A204.1 (cell line): ENCODE measurements around the gene SEMA3E.
"Not testable (repeated sequence)": the region's sequence is repeated elsewhere in the genome, so short reads cannot be mapped to it uniquely, and the experiment has no call there.

ENCODE experiments used
- FAIRE-seq: peaks from 2 replicates; lab custom pipeline; 2012; peaks lifted over from hg19 to GRCh38; lab: Jason Lieb, UNC

Gene SEMA3E

DNA sequence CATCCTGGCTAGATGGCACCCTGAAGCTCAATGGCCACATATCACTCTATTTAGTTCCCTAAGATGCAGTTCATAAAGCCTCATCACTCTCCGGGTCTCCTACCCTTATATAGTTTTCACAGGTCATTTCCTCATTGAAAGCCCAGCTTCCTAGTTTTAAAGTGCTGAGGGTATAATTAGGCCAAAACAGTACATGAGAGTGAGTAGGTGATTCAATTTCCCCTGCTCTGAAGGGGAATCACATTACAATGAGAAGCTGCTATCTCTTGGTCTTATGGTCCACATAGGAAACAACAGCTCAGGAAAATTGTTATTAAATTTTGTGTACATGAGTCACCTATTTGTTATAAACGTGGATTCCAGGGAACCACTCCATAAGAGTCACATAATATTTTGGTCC is 162.0 kb downstream of the SEMA3E start:
- no peak for FAIRE-seq

GRCh38 chr7:83486536-83486935 is 162.4 kb downstream of the SEMA3E start:
- FAIRE-seq, result no peak

GRCh38 chr7:83484826-83485225 is 164.1 kb downstream of the SEMA3E start:
- FAIRE-seq, result no peak

- no peak for FAIRE-seq
These were observed 164.7 kb downstream of the SEMA3E start for GRCh38 chr7:83484266-83484665.

DNA sequence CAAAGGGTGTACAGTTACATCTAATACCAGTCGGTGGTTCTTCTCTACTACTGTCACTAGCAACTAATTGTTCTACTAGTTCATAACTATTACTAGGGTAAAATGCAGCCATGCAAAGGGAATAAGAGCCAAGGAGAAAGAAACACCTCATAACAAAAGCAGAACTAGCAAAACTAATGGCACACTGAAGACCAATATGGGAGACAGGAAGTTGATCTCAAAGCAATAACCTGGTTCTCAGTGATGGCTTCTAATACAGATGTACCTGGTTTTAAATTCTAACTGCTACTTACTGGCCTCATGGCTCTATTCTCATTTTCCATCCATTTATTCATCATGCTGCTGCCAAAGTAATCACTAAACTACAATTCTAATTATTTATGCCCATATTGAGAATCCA is 170.3 kb downstream of the SEMA3E start:
- FAIRE-seq, result no peak

DNA sequence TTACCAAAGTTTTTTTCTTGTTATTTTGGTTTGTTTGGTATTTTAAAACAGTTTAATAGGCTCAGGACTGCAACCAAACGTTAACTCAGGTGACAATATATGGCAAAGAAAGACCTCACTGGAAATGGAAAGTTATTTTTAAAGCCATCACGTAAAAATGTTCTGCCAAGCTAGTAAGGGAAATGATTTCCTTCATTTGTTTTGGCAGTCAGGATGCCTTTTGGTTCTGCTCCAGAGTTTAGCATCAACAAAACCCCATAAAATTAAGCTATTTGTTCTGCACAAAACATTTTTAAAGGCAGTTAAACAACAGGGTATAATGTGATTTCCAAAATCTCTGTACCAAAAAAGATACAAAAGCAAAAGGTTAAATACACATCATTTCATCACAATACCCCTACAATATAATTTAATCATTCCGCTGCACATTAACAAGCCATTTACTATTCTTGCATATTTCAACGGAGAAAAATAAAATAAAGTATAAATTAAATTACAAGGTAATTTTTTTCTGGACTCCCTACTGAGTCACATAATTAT is 172.4 kb downstream of the SEMA3E start:
- no peak for FAIRE-seq

- FAIRE-seq, result no peak
These were observed 173.5 kb downstream of the SEMA3E start for GRCh38 chr7:83475420-83475819.

GRCh38 chr7:83472376-83472775 is 176.6 kb downstream of the SEMA3E start:
- FAIRE-seq, result no peak

- FAIRE-seq, result no peak
These were observed 179.4 kb downstream of the SEMA3E start for GRCh38 chr7:83469491-83469890.

- FAIRE-seq, result no peak
These were observed 179.9 kb downstream of the SEMA3E start for GRCh38 chr7:83469076-83469475.

DNA sequence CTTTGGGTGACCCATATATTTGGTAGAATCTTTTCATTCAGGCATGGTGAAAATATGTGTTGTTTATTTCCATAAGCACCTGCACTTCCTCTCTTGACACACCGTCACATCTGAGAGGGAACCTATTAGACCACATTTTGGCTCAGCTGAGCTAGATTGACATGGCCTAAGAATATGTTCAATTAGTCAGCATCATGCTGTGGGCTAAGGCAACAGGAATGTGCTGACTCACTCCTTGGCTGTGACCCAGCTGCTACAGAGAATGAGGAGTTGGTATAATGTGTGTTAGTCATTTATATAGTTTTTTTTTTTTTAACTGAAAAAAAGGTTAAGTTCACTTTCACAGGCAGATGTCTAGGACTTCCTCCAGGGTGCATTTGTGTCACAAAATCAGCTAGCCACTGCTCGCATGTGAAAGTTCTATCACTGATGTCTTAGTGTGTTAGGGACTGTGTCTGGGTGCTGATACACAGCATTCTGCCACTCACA is 180.6 kb downstream of the SEMA3E start:
- no peak for FAIRE-seq

DNA sequence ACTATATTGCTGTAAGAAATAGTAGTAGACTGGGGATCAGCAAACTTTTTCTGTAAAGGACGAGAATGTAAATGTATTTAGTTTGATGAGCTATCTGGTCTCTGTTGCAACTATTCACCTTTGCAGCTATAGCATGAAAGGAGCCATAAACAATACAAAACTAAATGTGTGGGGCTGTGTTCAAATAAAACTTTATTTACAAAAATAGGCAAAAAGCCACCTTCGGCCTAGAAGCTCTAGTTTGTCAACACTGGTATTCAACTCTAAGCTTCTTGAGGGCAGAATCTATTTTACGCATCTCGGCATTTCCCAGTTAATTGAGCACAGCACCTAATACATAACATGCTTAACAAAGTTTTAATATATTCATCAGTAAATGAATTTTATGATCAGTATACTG is 181.4 kb downstream of the SEMA3E start:
- no peak for FAIRE-seq

GRCh38 chr7:83466956-83467355 is 182.0 kb downstream of the SEMA3E start:
- FAIRE-seq, result no peak

DNA sequence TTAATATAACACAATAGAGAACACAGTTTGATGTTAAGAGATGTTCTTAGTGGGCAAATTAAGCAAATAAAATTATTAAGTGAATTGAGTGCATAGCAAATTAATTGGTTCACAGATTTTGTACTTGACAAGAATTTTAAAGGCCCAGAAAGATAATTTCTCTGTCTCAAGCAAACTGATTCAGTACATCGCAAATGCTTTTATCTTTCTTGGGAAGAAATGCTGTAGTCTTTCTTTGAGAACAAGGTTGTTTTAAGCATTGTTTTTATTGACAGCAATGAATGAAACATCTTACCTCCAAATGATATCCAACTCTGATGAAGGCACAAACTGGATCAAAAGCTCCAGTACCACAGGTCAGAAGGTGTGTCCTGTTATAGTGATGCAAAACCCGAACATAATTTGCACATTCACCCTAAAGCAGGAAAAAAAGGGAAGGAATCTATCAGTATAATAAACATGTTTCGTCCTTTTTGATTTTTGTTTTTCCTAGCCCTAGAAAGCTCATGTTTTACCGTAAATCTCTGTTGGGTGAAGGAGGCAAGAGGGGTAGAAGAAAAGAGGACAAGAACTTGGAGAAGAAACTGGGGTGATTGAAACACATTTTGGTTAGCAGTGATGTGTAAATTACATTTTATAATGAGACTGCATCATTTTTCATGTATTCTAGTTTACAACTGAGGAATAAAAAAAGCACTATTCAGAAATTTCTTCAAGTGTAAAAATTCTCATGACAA is 182.6 kb downstream of the SEMA3E start:
- FAIRE-seq, result no peak

GRCh38 chr7:83465643-83466042 is 183.3 kb downstream of the SEMA3E start:
- FAIRE-seq, result no peak

- not testable (repeated sequence) for FAIRE-seq
These were observed 187.1 kb downstream of the SEMA3E start for GRCh38 chr7:83461820-83462219.

- FAIRE-seq, result not testable (repeated sequence)
These were observed 188.8 kb downstream of the SEMA3E start for GRCh38 chr7:83459930-83460653.

DNA sequence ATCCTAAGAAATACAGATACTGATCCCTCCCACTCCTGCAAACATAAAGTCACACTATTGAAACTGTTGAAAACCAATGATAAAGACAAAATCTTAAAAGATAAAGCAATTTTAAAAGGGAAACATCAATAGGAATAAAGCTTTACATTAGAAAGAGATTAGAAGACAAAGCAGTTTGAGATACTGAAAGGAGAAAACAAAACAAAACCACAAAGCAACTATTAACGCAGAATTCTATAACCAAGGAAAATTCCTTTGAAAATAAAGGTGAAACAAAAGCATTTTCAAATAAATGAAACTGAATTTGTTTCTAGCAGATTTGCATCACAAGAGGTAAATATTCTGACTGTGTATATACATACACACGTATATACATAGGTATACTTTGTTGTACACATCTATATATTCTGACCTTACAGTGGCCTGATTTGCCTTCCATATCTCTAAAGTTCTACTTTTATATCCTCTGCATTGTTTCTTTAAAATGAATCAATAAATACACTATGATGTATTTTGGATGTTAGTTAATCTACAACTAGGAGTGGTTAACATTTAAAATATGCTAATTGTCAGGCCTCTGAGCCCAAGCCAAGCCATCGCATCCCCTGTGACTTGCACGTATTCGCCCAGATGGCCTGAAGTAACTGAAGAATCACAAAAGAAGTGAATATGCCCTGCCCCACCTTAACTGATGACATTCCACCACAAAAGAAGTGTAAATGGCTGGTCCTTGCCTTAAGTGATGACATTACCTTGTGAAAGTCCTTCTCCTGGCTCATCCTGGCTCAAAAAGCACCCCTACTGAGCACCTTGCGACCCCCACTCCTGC is 189.6 kb downstream of the SEMA3E start:
- FAIRE-seq, result not testable (repeated sequence)

GRCh38 chr7:83457022-83457892 is 191.7 kb downstream of the SEMA3E start:
- no peak for FAIRE-seq

GRCh38 chr7:83456413-83456812 is 192.5 kb downstream of the SEMA3E start:
- no peak for FAIRE-seq

DNA sequence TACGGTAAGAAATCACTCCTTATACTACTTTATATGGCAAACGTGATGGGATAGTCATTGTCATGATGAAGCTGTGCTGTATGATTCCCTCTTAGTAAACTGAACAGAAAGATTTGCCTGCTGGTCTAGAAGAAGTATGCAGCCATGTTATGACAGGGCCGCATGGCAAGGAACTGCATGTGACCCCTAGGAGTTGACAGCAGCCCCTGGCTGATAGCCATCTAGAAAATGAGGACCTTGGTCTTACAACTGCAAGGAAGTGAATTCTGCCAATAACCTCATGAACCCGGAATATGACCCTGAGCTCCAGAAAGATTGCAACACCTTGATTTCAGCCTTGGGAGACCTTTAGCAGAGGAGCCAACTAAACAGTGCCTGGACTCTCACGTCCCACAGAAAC is 193.3 kb downstream of the SEMA3E start:
- no peak for FAIRE-seq

- no peak for FAIRE-seq
These were observed 196.7 kb downstream of the SEMA3E start for GRCh38 chr7:83452256-83452655.
